NT2/D1 (cell line): ENCODE results near the gene FZD7.

Source experiments
- YY1 ChIP-seq: IDR thresholded peaks from 2 replicates; pipeline ENCODE4 v1.6.1; 2011; ENCODE audit not compliant: insufficient read length, insufficient read depth
- ZNF274 ChIP-seq: IDR thresholded peaks from 2 replicates; pipeline ENCODE4 v1.6.1; 2011; ENCODE audit warnings: mild to moderate bottlenecking, low read depth, low read length

DNA sequence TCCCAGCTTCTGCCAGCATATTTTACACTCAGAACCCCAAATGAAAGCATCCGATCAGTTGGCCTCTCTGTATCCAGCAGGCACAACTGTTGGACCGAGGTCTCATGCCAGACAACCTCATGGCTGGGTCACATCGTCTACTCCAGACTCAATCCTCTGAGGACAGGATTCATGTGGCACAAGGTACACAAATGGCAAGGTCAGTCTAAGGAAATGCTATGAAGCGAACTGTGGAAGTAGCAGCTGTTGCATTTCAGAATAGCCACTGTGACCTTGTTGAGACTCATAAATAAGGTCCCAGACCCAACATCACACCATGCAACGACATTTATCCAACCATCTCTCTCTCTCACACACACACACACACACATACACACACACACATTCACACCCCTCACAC, 7.1 kb upstream of the FZD7 start:
- no peak for TF ChIP-seq YY1
- no peak for TF ChIP-seq ZNF274
